Left ventricle myocardium inferior (tissue), 1 donor: Measurements from ENCODE around the gene SLC46A1. TPM values are rescaled to one million over a fixed set of nuclear protein-coding genes. Genes with fewer than 3 reads are reported as not detected.
A peak's percentile ranks its signal among the peaks of the same experiment; 100 is the strongest.
"Not testable (repeated sequence)": the region's sequence is repeated elsewhere in the genome, so short reads cannot be mapped to it uniquely, and the experiment has no call there.

Experiments
- DNase-seq: peaks from one replicate; pipeline ENCODE4 v3.0.0-alpha.2; 2020
- H3K27ac ChIP-seq: fragments of 200-600 bp; replicated peaks from 2 replicates; pipeline ENCODE4 v1.8.0; 2021
- H3K27me3 ChIP-seq: fragments of 200-600 bp; 2 replicates; pipeline ENCODE4 v1.8.0; 2021; ENCODE audit warnings: low read depth
- H3K36me3 ChIP-seq: fragments of 200-600 bp; 2 replicates; pipeline ENCODE4 v1.8.0; 2021
- H3K4me1 ChIP-seq: fragments of 200-600 bp; 2 replicates; pipeline ENCODE4 v1.8.0; 2021
- H3K4me3 ChIP-seq: fragments of 200-600 bp; 2 replicates; pipeline ENCODE4 v1.8.0; 2021; ENCODE audit warnings: mild to moderate bottlenecking, moderate library complexity
- H3K9me3 ChIP-seq: fragments of 200-600 bp; replicated peaks from 2 replicates; pipeline ENCODE4 v1.8.0; 2021
- CTCF ChIP-seq: fragments of 200-600 bp; IDR thresholded peaks from 2 replicates; pipeline ENCODE4 v1.8.0; 2021; ENCODE audit warnings: antibody characterized with exemption, mild to moderate bottlenecking, borderline replicate concordance
- intact Hi-C: fragments of 100-400 bp; cut with micrococcal nuclease; formaldehyde crosslinking; loops from one replicate; pipeline ENCODE4 v1.11.0; 2022
- total RNA-seq: library from RNA; stranded (reverse); fragmentation: NEBNext Ultra II Directional; extraction: Animal tissue kit (Norgen Biotek cat#: 25700); gene quantifications from one replicate; pipeline ENCODE4 v1.2.1, GENCODE V29; 2021
- donor health status: DM: no; HTN: yes; CAD: no; lungs with severe emphysema.

SLC46A1 gene
- total RNA-seq, 1 donor from 2014 or later, result 6.0 TPM

- no peak overlapping the region for H3K27ac ChIP-seq
- DNase-seq, result no peak
- H3K27me3 ChIP-seq, result peaks cover 51% of the 10 kb centered on the region
- TF ChIP-seq CTCF, result no peak
- no peaks in the 10 kb centered on the region for H3K4me1 ChIP-seq
- H3K9me3 ChIP-seq, result no peaks in the 10 kb centered on the region
- no peak overlapping the region for H3K4me3 ChIP-seq
- intact Hi-C loops, result no loop called here
- no peaks in the 10 kb centered on the region for H3K36me3 ChIP-seq
Measured at GRCh38 chr17:28433721-28434120, 27.7 kb upstream of the SLC46A1 start.

- intact Hi-C loops, H3K4me1 ChIP-seq, DNase-seq, H3K27ac ChIP-seq, H3K4me3 ChIP-seq, H3K9me3 ChIP-seq, H3K36me3 ChIP-seq: not testable (repeated sequence)
- H3K27me3 ChIP-seq, result peaks cover 49% of the 10 kb centered on the region
Measured at GRCh38 chr17:28427982-28428381, 22.0 kb upstream of the SLC46A1 start.

DNA sequence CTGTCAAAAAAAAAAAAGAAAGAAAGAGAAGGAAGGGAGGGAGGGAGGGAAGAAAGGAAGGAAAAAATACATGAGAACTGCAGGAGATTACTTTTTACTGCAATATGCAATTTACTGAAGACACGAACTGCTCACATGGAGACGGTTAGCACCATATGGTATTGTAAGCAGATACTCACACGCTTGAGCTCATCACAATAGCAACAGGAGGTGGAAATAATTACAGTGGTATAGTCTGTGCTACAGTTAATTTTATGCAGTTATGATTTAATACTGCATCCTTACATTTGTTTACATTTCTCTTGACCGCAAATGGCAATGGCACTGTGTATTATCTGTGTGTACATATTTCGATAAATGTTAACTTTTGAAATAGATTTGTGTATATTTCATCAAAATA lies 21.4 kb upstream of the SLC46A1 start:
- H3K4me1 ChIP-seq, result no peaks in the 10 kb centered on the region
- no peaks in the 10 kb centered on the region for H3K36me3 ChIP-seq
- intact Hi-C loops, result no loop called here
- no peak overlapping the region for H3K27ac ChIP-seq
- no peak overlapping the region for H3K4me3 ChIP-seq
- no peak for DNase-seq
- no peaks in the 10 kb centered on the region for H3K9me3 ChIP-seq
- H3K27me3 ChIP-seq, result peaks cover 46% of the 10 kb centered on the region
- no peak for TF ChIP-seq CTCF

- no peak overlapping the region for H3K27ac ChIP-seq
- peak; percentile 36 for TF ChIP-seq CTCF
- no peaks in the 10 kb centered on the region for H3K9me3 ChIP-seq
- DNase-seq, result no peak
- no peaks in the 10 kb centered on the region for H3K36me3 ChIP-seq
- no peak overlapping the region for H3K4me3 ChIP-seq
- no peaks in the 10 kb centered on the region for H3K4me1 ChIP-seq
- peaks cover 38% of the 10 kb centered on the region for H3K27me3 ChIP-seq
- intact Hi-C loops, result no loop called here
Measured at GRCh38 chr17:28426081-28426519, 20.1 kb upstream of the SLC46A1 start.

DNA sequence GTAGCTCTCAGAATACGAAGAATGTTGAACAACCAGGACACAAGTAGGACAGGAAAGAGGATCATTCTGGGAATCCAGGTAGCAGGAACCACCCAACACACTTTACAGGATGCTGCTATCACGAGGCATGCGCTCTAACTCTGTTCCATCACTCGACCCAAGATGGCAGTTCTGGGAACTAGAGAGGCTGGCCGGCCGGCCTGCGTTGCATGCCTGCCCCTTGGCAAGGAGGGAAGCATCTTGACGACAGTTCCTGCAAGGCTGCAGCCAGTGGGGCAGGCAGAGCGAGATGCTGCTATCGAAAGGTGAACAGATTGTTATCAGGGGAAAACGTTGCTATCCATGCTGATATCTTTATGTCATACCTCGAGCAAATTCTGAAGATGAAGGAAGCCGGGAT lies 19.2 kb upstream of the SLC46A1 start:
- TF ChIP-seq CTCF, result no peak
- no peaks in the 10 kb centered on the region for H3K4me1 ChIP-seq
- no peak overlapping the region for H3K27ac ChIP-seq
- no peaks in the 10 kb centered on the region for H3K9me3 ChIP-seq
- peaks cover 36% of the 10 kb centered on the region for H3K27me3 ChIP-seq
- H3K36me3 ChIP-seq, result no peaks in the 10 kb centered on the region
- H3K4me3 ChIP-seq, result no peak overlapping the region
- DNase-seq, result no peak
- intact Hi-C loops, result no loop called here

- intact Hi-C loops, result no loop called here
- Histone ChIP-seq H3K4me1 (peaks cover 2% of the 10 kb centered on the region), H3K36me3 (no peaks in the 10 kb centered on the region), H3K27me3 (peaks cover 30% of the 10 kb centered on the region), H3K4me3 (no peak overlapping the region), H3K9me3 (no peaks in the 10 kb centered on the region), H3K27ac (no peak overlapping the region)
- DNase-seq, result no peak
- no peak for TF ChIP-seq CTCF
Measured at GRCh38 chr17:28421787-28422305, 15.8 kb upstream of the SLC46A1 start.
